ENCODE data around the gene DNAH17. TPM values are rescaled to one million over a fixed set of nuclear protein-coding genes. Genes with fewer than 3 reads are reported as not detected.

The DNAH17 gene
- total RNA-seq, 1 experiment from 2014 or later: 0.13 TPM

GRCh38 chr17:78617511-78618061, 40.4 kb upstream of the DNAH17 start:
- no peak overlapping the region for H2BK15ac ChIP-seq (ENCODE audit: low read depth, low read length)
- H3K4ac ChIP-seq (ENCODE audit: low read depth, low read length): no peak overlapping the region
- H3T11ph ChIP-seq (ENCODE audit: low read length): no peak overlapping the region
- H3K27ac Mint-ChIP-seq: no peak overlapping the region; a peak in 2 of 7 replicates
- H3K23ac ChIP-seq (ENCODE audit: insufficient read length, low read depth, low read length): no peak overlapping the region
- no CpG with 5 or more reads among the region's 8 CpGs for WGBS (ENCODE audit: extremely low coverage, insufficient read length, low lambda C conversion rate)
- H3K4me2 ChIP-seq (ENCODE audit: insufficient read depth, insufficient read length, low read length): no peak overlapping the region
- H3K23me2 ChIP-seq (ENCODE audit: insufficient read length, low read depth, low read length, poor library complexity, severe bottlenecking): no peaks in the 10 kb centered on the region
- peaks cover 9% of the 10 kb centered on the region for H3K27me3 Mint-ChIP-seq (ENCODE audit: low read depth)
- DNase-seq: no peak
- no peaks in the 10 kb centered on the region for H4K20me1 ChIP-seq (ENCODE audit: control insufficient read depth, insufficient read depth, insufficient read length)
- H4K8ac ChIP-seq (replicated peaks; ENCODE audit: insufficient read length, low read depth, low read length): no peak overlapping the region
- no peak overlapping the region for H2BK20ac ChIP-seq (ENCODE audit: low read depth, low read length, poor library complexity, severe bottlenecking)
- no peaks in the 10 kb centered on the region for H3K4me1 Mint-ChIP-seq
- H2BK5ac ChIP-seq (ENCODE audit: insufficient read length, low read length): no peak overlapping the region
- H2AFZ ChIP-seq (ENCODE audit: low read length): no peak overlapping the region
- H3K36me3 Mint-ChIP-seq (ENCODE audit: insufficient read depth in 1 of 3, low read depth in 3 of 3): 0 out of 7 replicates have a peak, but pooled peaks cover 0 to 5% (median 0%) of the 10 kb centered on the region in 3 experiments
- peaks cover 6 to 11% of the 10 kb centered on the region in 2 experiments; a peak in 4 of 5 replicates for H3K9me3 Mint-ChIP-seq
- H3K27ac ChIP-seq (ENCODE audit: insufficient read length, low read depth, low read length): no peak overlapping the region
- no peak overlapping the region for H3K9ac ChIP-seq (ENCODE audit: extremely low read depth, insufficient read length, low read length)
- H3K56ac ChIP-seq (ENCODE audit: insufficient read length, low read depth, low read length): no peak overlapping the region
- no peak overlapping the region for H3K14ac ChIP-seq (ENCODE audit: insufficient read depth, low read length)
- peak overlapping the region in 1 of 2 experiments; percentile 8; a peak in 1 of 5 replicates for H3K4me3 Mint-ChIP-seq
- no peak overlapping the region for H2BK120ac ChIP-seq (ENCODE audit: low read depth, low read length, poor library complexity, severe bottlenecking)
- H3K18ac ChIP-seq (ENCODE audit: insufficient read length, low read depth, low read length): no peak overlapping the region
- no peak overlapping the region for H4K91ac ChIP-seq (ENCODE audit: insufficient read length, low read depth, low read length)
- no peaks in the 10 kb centered on the region for H3K79me1 ChIP-seq (ENCODE audit: insufficient read depth, low read depth, low read length, poor library complexity, severe bottlenecking)
- H4K5ac ChIP-seq (ENCODE audit: insufficient read length, low read depth, low read length): no peak overlapping the region
- no peaks in the 10 kb centered on the region for H3K9me3 ChIP-seq (ENCODE audit: control insufficient read depth, low read depth, low read length)
- H3K27me3 ChIP-seq (ENCODE audit: insufficient read depth, low read length): no peaks in the 10 kb centered on the region
- H3K79me2 ChIP-seq (ENCODE audit: insufficient read depth, low read length): no peaks in the 10 kb centered on the region
- H3K4me1 ChIP-seq (ENCODE audit: insufficient read depth, low read length): no peaks in the 10 kb centered on the region
- no peak overlapping the region for H2AK5ac ChIP-seq (ENCODE audit: insufficient read length, low read length)
- no peak overlapping the region for H2BK12ac ChIP-seq (ENCODE audit: insufficient read length, low read depth, low read length)
- TF ChIP-seq CTCF (conservative IDR thresholded peaks at IDR 0.05): no peak

All from H9 (cell line).